Subcutaneous adipose tissue (tissue), 4 donors: ENCODE results near the gene NCR1. TPM values are rescaled to one million over a fixed set of nuclear protein-coding genes. Genes with fewer than 3 reads are reported as not detected.

Experiments used
- CTCF ChIP-seq: fragments of 450-650 bp; IDR thresholded peaks from one replicate; pipeline ENCODE4 v1.5.1; 2016; ENCODE audit warnings: low read depth, mild to moderate bottlenecking, control low read depth, antibody characterized with exemption, moderate library complexity
- total RNA-seq, 4 donors: library from RNA; depleted of rRNA; stranded (reverse); fragments of >200 nt; gene quantifications; one replicate each; pipeline ENCODE4 v1.1.0, GENCODE V29; 2016

Gene NCR1
- total RNA-seq, 4 donors from 2014 or later = 0.85 TPM; not detected in 3

DNA sequence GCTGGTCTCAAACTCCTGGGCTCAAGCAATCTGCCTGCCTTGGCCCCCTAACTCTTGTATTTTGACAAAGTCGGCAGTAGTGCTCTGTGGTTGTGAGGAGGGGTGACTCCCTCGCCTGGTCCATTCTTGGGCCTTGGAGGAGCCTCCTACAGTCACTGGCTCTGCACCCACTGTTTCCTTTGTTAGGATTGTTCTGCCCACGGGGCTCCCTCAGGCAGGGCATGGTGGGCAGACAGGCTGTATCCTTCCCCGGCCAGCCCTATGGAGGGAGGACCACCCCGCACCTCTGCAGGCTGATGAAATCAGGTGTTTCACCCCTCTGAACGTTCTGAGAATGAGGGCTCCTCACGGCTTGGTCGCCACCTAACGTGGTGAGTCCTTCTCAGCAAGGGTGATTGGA is 22.7 kb upstream of the NCR1 start:
- TF ChIP-seq CTCF = no peak

- TF ChIP-seq CTCF = no peak
These were observed 17.7 kb upstream of the NCR1 start for GRCh38 chr19:54888239-54888638.

GRCh38 chr19:54889566-54889965 is 16.4 kb upstream of the NCR1 start:
- TF ChIP-seq CTCF = no peak

GRCh38 chr19:54893406-54893805 is 12.5 kb upstream of the NCR1 start:
- TF ChIP-seq CTCF = no peak

GRCh38 chr19:54896036-54896435 is 9.9 kb upstream of the NCR1 start:
- no peak for TF ChIP-seq CTCF

DNA sequence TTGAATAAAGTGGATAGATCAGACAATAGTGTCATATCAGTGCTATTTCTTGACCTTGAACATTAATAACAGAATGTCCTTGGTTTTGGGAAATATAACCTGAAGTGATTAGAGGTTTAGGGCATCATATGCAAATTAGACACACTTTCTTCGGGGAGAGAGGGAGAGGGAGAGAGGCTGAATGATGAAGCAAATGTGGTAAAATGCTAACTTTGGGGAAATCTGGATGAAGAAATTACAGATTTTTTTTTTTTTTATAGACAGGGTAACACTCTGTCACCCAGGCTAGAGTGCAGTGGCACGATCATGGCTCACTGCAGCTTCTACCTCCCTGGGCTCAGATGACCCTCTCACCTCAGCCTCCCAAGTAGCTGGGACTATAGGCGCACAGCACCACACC is 3.9 kb upstream of the NCR1 start:
- no peak for TF ChIP-seq CTCF

- TF ChIP-seq CTCF = no peak
These were observed 2.6 kb upstream of the NCR1 start for GRCh38 chr19:54903303-54903702.

GRCh38 chr19:54905421-54905802 is 536 bp upstream of the NCR1 start:
- TF ChIP-seq CTCF = no peak
